Esophagus muscularis mucosa (tissue), 4 donors: ENCODE data around the gene ATG10. TPM values are rescaled to one million over a fixed set of nuclear protein-coding genes. Genes with fewer than 3 reads are reported as not detected.

Experiments
- DNase-seq: peaks from one replicate; pipeline ENCODE4 v3.0.0-alpha.2; 2017; ENCODE audit errors: extremely low spot score
- H3K27ac ChIP-seq, 4 donors: fragments of 200-600 bp; sonication (generic); replicated peaks in 1 of 4; 1 replicate in 3 of 4; 2 replicates in 1 of 4; pipeline ENCODE4 v1.5.1; 2016 to 2019; ENCODE audit warnings: mild to moderate bottlenecking in 1 of 4
- H3K27me3 ChIP-seq, 4 donors: fragments of 200-600 bp; sonication (generic); one replicate each; pipeline versions ENCODE4 v1.5.1 to v1.6.0; 2016 to 2019
- H3K36me3 ChIP-seq, 4 donors: fragments of 200-600 bp; sonication (generic); one replicate each; pipeline ENCODE4 v1.5.1; 2016 to 2019
- H3K4me1 ChIP-seq, 4 donors: fragments of 200-600 bp; sonication (generic); one replicate each; pipeline ENCODE4 v1.5.1; 2016 to 2019
- H3K4me3 ChIP-seq, 4 donors: fragments of 200-600 bp; sonication (generic); 1 replicate in 2 of 4; 2 replicates in 2 of 4; pipeline ENCODE4 v1.5.1; 2016 to 2019; ENCODE audit warnings: mild to moderate bottlenecking in 4 of 4, moderate library complexity in 1 of 4
- H3K9me3 ChIP-seq, 4 donors: fragments of 200-600 bp; sonication (generic); 1 replicate in 3 of 4; 2 replicates in 1 of 4; pipeline ENCODE4 v1.5.1; 2016 to 2019
- CTCF ChIP-seq, 3 experiments: fragments of 200-600 bp in 2 of 3; fragments of 450-650 bp in 1 of 3; sonication (generic) in 2 of 3; IDR thresholded peaks; one replicate each; pipeline ENCODE4 v1.5.1; 2017 to 2019; ENCODE audit warnings: antibody characterized with exemption in 3 of 3, mild to moderate bottlenecking in 2 of 3, moderate library complexity in 1 of 3
- EP300 ChIP-seq: sonication (generic); formaldehyde crosslinking; IDR thresholded peaks from one replicate; pipeline ENCODE4 v1.6.1; 2017; ENCODE audit warnings: antibody characterized with exemption
- POLR2A ChIP-seq: fragments of 450-650 bp; IDR thresholded peaks from one replicate; pipeline ENCODE4 v1.6.1; 2017; ENCODE audit warnings: antibody characterized with exemption, moderate library complexity, mild to moderate bottlenecking, low read depth
- POLR2AphosphoS5 ChIP-seq, 2 donors: sonication (generic); formaldehyde crosslinking; IDR thresholded peaks; one replicate each; pipeline ENCODE4 v1.6.1; 2017; ENCODE audit warnings: antibody characterized with exemption in 2 of 2
- WGBS: methylation state at CpG from one replicate; pipeline ENCODE4 v1.1.5; 2018; 5-methylcytosine and 5-hydroxymethylcytosine counted together
- intact Hi-C: fragments of 100-400 bp; cut with DNase I; formaldehyde crosslinking; loops from one replicate; pipeline ENCODE4 v1.15.1; 2023
- total RNA-seq, 4 donors: library from RNA; depleted of rRNA; stranded (reverse); fragments of >200 nt; gene quantifications; one replicate each; pipeline versions ENCODE4 v1.1.0 to v1.2.1, GENCODE V29; 2016

ATG10 gene
- total RNA-seq, 4 donors from 2014 or later = 5.2 to 9.1 (median 7.3) TPM

- Histone ChIP-seq H3K36me3 (no peaks in the 10 kb centered on the region), H3K9me3 (no peaks in the 10 kb centered on the region), H3K4me3 (no peak overlapping the region), H3K4me1 (no peaks in the 10 kb centered on the region), H3K27ac (no peak overlapping the region), H3K27me3 (no peaks in the 10 kb centered on the region)
- TF ChIP-seq EP300 = no peak
- TF ChIP-seq POLR2AphosphoS5 (IDR thresholded peaks at IDR 0.05) = no peak
- TF ChIP-seq POLR2A = no peak
- no peak for TF ChIP-seq CTCF (IDR thresholded peaks at IDR 0.05)
- no peak for DNase-seq
- 75% methylated on average over 1 of the region's 1 CpG for WGBS
- intact Hi-C loops = no loop called here
Observed at GRCh38 chr5:81936066-81936465, 35.8 kb upstream of the ATG10 start.

- Histone ChIP-seq H3K36me3 (no peaks in the 10 kb centered on the region), H3K4me1 (no peaks in the 10 kb centered on the region), H3K27ac (no peak overlapping the region), H3K27me3 (no peaks in the 10 kb centered on the region), H3K4me3 (no peak overlapping the region), H3K9me3 (peaks cover 0 to 3% (median 0%) of the 10 kb centered on the region in 4 donors)
- intact Hi-C loops = no loop called here
- TF ChIP-seq CTCF (IDR thresholded peaks at IDR 0.05) = no peak
- TF ChIP-seq EP300 = no peak
- no peak for TF ChIP-seq POLR2AphosphoS5 (IDR thresholded peaks at IDR 0.05)
- TF ChIP-seq POLR2A = no peak
- no peak for DNase-seq
Observed at GRCh38 chr5:81936750-81937149, 35.1 kb upstream of the ATG10 start.

GRCh38 chr5:81942746-81943145 is 29.1 kb upstream of the ATG10 start:
- intact Hi-C loops = no loop called here
- peaks cover 0 to 26% (median 15%) of the 10 kb centered on the region in 4 donors for H3K9me3 ChIP-seq
- WGBS = 93% methylated on average over 1 of the region's 1 CpG
- H3K4me1 ChIP-seq = no peaks in the 10 kb centered on the region
- H3K27ac ChIP-seq = no peak overlapping the region
- no peak for TF ChIP-seq EP300
- TF ChIP-seq POLR2AphosphoS5 (IDR thresholded peaks at IDR 0.05) = no peak
- TF ChIP-seq CTCF (IDR thresholded peaks at IDR 0.05) = no peak
- TF ChIP-seq POLR2A = no peak
- no peaks in the 10 kb centered on the region for H3K27me3 ChIP-seq
- DNase-seq = no peak
- H3K4me3 ChIP-seq = no peak overlapping the region
- H3K36me3 ChIP-seq = no peaks in the 10 kb centered on the region

GRCh38 chr5:81948349-81948748 is 23.5 kb upstream of the ATG10 start:
- Histone ChIP-seq H3K4me1 (peaks cover 0 to 13% (median 10%) of the 10 kb centered on the region in 4 donors), H3K27me3 (no peaks in the 10 kb centered on the region), H3K27ac (no peak overlapping the region), H3K9me3 (peaks cover 0 to 8% (median 4%) of the 10 kb centered on the region in 4 donors), H3K36me3 (no peaks in the 10 kb centered on the region), H3K4me3 (no peak overlapping the region)
- peak; percentile 8 for DNase-seq
- intact Hi-C loops = no loop called here
- TF ChIP-seq CTCF (IDR thresholded peaks at IDR 0.05) = no peak
- TF ChIP-seq EP300 = no peak
- TF ChIP-seq POLR2AphosphoS5 (IDR thresholded peaks at IDR 0.05) = no peak
- TF ChIP-seq POLR2A = no peak
- WGBS = 57% methylated on average over 3 of the region's 3 CpGs

- no peak for TF ChIP-seq CTCF (IDR thresholded peaks at IDR 0.05)
- TF ChIP-seq EP300 = no peak
- no peak for TF ChIP-seq POLR2A
- no peak for TF ChIP-seq POLR2AphosphoS5 (IDR thresholded peaks at IDR 0.05)
- Histone ChIP-seq H3K4me1 (peaks cover 0 to 13% (median 10%) of the 10 kb centered on the region in 4 donors), H3K36me3 (no peaks in the 10 kb centered on the region), H3K4me3 (no peak overlapping the region), H3K27ac (no peak overlapping the region), H3K27me3 (no peaks in the 10 kb centered on the region), H3K9me3 (no peaks in the 10 kb centered on the region)
- no peak for DNase-seq
- intact Hi-C loops = no loop called here
- 86% methylated on average over 3 of the region's 3 CpGs for WGBS
Observed at GRCh38 chr5:81949462-81949861, 22.4 kb upstream of the ATG10 start.
